ENCODE measurements around the gene AHSP.
"Not testable (repeated sequence)": the region's sequence is repeated elsewhere in the genome, so short reads cannot be mapped to it uniquely, and the experiment has no call there.

The AHSP gene, protein sequence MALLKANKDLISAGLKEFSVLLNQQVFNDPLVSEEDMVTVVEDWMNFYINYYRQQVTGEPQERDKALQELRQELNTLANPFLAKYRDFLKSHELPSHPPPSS

DNA sequence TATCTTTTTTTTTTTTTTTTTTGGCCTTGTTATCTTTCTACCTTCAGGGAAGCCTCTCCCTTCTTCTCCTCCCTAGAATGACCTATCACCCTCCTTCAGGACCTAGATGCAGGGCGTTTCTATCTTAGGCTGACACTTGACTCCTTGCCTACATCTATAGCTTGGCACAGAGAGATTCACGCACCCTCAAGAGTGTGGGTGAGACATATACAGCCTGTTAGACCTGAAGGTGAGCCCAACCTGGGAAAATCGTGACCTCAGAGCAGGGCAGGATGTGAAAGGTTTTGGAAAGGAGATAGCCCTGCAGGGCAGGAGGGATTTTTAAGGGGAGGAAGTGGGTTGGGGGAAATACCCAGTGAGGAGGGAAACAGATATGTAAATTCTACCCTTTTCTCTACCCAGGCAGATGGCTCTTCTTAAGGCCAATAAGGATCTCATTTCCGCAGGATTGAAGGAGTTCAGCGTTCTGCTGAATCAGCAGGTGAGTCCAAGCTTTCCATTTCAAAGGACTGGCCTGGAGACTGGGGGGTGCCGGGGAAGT lies at the start of gene AHSP:
Gene AHSP (plus strand): TSS at position 167 of the 541 bp plus-strand sequence. CDS start 240 bp downstream, at position 407.
- in situ Hi-C loops (cut with HindIII; ENCODE audit: low sequenced_read_pairs) = no loop called here

DNA sequence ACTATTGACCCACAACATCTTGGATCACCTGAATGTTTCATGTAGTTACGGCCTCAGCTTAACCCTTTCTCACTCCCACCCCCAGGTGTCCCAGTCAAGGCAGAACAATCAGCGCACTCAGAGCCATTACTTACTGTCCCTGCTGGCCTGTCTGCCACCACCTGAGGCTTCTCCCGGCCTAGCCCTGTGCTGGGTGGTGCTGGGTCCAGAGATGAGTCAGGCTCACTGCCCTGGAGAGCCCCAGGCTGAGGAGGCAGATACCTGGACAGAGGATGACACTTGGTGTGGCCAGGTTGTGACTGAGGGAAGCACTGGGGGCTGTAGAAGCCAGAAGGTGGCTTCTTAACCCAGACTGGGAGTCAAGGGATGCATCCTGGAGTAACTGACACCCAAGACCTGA lies 48.7 kb upstream of the AHSP start:
- in situ Hi-C loops (cut with HindIII; ENCODE audit: low sequenced_read_pairs) = no loop called here

DNA sequence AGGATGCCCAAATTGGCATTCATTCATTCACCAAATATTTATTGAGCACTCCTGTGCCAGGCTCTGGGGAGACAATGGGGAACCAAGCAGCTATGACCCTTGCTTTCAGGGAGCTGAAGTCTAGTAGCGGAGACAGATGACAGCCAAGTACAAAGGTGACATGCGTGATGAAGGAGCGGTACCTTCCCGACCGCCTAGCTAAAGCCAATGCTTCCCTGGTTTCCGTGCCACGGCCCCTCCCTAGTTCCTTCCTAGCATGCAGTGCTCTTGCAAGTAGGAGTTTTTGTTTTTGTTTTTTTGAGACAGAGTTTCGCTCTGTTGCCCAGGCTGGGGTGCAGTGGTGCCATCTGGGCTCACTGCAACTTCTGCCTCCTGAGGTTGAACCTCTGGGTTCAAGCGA lies 47.9 kb upstream of the AHSP start:
- in situ Hi-C loops (cut with HindIII; ENCODE audit: low sequenced_read_pairs) = no loop called here

DNA sequence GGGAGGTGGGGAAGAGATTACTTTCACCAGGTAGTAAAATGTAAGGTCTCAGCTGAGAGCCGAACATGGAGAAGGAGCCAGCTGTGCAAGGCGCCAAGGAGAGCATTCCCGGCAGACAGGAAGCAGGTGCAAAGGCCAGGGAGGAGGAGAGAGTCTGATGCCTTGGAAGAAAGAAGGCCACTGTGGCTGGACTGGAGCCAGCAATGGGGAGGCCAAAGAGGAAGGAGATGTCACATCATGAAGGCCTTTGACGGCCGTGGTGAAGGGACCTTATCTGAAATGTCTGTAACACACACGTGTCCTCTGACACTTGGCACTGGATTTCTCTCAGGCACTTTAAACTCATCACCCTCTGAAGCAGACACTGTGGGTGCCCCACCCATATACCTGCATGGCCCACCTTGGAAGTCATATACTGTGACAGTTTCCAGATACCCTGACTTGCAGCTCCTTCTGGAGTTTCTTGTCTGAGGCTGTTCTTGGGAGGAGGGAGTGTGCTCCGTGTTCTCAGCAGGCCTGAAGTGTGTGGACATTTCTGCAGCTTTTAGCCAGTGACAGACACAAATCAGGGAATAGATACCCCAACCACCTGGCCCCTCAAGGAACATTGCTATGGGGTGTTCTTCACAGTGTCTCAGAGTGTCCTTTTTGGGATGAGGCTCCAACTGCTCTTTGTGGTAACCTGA lies 46.7 kb upstream of the AHSP start:
- in situ Hi-C loops (cut with HindIII; ENCODE audit: low sequenced_read_pairs) = no loop called here

DNA sequence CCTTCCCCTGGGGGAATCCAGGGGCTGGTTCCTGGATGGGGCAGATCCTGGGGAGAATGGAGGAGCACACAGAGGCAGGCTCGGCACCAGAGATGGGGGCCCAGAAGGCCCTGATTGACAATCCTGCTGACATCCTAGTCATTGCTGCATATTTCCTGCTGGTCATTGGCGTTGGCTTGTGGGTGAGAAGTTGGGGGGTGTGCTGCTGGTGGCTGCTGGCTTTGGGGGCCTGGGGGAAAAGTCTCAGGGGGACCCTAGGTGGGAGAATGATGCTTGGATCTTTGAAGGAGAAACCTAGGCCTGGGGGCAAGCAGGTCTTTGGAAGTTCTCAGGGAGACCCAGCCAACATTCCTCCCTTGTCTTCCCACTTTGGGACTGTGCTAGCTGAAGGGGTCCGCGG lies 44.6 kb upstream of the AHSP start, which contains the start of gene SLC5A2:
Gene SLC5A2 (plus strand): TSS at position 43 of the 400 bp plus-strand sequence. CDS start 14 bp downstream, at position 57.
- in situ Hi-C loops (cut with HindIII; ENCODE audit: low sequenced_read_pairs) = no loop called here

DNA sequence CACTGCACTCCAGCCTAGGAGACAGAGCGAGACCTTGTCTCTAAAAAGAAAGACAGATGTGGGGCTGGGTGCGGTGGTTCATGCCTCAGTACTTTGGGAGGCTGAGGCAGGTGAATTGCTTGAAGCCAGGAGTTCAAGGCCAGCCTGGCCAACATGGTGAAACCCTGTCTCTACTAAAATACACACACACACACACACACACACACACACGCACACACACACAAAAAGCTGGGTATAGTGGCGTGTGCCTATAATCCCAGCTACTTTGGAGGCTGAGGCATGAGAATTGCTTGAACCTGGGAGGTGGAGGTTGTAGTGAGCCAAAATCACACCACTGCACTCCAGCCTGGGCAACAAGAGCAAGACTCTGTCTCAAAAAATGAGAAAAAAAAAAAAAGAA lies 43.7 kb upstream of the AHSP start:
- in situ Hi-C loops (cut with HindIII; ENCODE audit: low sequenced_read_pairs) = not testable (repeated sequence)

DNA sequence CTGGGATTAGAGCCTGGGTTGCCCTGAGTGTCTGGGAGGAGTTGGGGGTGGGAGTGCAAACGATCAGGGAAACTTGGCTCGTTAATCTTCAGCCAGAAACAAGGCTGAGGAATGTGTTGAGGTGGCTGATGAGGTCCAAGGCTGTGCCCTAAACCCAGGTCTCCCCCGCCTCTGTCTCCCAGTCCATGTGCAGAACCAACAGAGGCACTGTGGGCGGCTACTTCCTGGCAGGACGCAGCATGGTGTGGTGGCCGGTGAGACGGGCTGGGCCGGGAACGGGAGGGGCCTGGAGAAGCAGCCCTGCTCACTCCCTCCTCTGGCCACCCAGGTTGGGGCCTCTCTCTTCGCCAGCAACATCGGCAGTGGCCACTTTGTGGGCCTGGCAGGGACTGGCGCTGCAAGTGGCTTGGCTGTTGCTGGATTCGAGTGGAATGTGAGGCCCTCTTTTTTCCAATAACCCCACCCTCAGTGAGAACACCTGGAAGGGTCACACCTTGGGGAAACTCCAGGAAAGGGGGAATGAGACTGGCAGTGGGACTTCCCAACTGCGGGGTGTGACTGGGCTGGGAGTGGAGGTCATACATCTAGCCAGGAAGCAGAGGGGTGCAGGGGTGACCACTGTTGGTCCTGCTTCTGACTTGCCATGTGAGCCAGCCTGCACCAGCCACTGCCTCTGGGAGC lies 43.1 kb upstream of the AHSP start:
- in situ Hi-C loops (cut with HindIII; ENCODE audit: low sequenced_read_pairs) = no loop called here

DNA sequence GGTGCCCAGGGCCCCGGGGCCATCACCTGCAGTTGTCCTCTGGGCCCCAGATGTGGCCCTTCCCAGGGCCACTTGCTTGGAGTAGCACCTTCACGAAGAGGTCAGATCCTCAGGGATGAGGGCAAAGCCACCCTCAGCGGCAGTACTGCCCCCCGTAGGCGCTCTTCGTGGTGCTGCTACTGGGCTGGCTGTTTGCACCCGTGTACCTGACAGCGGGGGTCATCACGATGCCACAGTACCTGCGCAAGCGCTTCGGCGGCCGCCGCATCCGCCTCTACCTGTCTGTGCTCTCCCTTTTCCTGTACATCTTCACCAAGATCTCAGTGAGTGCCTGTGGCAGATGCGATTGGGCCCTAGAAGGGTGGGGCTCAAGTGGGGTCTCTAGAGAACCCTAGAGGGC lies 42.1 kb upstream of the AHSP start:
- in situ Hi-C loops (cut with HindIII; ENCODE audit: low sequenced_read_pairs) = no loop called here

DNA sequence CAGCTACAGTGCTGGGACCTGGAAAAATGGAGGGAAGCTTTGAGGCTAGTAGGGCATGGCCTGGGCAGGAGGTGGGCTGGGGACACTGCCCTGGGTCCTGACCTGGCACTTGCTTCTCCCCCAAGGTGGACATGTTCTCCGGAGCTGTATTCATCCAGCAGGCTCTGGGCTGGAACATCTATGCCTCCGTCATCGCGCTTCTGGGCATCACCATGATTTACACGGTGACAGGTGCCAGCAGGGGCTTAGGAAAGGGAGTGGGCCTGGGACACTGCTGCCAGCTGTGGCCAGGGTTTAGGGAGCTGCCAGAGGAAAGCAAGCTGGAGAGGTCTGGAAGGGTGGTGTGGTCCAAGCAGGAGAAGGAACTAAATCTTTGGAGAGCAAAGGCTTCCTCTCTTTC lies 41.7 kb upstream of the AHSP start:
- in situ Hi-C loops (cut with HindIII; ENCODE audit: low sequenced_read_pairs) = no loop called here

DNA sequence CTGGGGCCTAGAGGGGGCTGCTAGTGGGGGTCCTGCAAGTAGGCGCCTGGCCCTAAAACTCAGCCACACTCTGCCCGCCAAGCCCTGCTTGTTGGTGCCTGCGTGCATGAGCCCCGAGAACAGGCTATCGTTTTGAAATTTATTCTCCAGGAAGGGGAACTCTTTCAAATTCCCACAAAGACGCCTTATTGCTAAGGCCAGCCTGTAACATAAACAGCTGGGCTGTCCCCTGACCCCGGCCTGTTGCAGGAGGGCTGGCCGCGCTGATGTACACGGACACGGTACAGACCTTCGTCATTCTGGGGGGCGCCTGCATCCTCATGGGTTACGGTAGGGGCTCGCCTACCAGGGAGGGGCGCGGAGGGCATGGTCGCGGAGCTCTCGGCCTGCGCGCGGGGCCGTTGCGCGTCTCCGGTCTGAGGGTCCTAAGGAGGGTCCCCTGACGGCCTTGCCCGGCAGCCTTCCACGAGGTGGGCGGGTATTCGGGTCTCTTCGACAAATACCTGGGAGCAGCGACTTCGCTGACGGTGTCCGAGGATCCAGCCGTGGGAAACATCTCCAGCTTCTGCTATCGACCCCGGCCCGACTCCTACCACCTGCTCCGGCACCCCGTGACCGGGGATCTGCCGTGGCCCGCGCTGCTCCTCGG lies 40.5 kb upstream of the AHSP start:
- in situ Hi-C loops (cut with HindIII; ENCODE audit: low sequenced_read_pairs) = no loop called here

DNA sequence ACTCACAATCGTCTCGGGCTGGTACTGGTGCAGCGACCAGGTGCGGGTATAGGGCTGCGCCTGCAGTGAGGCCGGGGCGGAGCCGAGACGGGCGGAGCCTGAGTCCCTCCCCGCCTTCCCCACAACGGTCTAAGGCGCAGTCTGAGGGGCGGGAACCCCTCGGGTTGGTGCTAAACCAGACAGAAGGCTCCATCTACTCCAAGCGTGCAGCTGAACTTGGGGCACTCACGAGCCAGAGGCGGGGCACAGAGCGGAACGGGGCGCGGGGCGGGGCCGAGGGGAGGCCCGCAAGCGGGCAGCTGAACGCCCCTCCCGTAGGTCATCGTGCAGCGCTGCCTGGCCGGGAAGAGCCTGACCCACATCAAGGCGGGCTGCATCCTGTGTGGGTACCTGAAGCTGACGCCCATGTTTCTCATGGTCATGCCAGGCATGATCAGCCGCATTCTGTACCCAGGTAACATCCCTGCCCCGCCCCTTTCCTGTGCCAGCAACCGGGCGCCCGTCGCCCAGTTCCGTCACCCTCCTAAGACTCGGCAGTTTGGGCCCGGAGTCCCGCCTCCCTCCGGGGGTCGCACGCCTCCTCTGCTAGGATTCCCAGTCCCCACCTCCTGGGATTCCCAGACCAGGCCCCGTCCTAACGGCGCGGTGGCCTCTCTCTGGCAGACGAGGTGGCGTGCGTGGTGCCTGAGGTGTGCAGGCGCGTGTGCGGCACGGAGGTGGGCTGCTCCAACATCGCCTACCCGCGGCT lies 39.8 kb upstream of the AHSP start:
- in situ Hi-C loops (cut with HindIII; ENCODE audit: low sequenced_read_pairs) = no loop called here

DNA sequence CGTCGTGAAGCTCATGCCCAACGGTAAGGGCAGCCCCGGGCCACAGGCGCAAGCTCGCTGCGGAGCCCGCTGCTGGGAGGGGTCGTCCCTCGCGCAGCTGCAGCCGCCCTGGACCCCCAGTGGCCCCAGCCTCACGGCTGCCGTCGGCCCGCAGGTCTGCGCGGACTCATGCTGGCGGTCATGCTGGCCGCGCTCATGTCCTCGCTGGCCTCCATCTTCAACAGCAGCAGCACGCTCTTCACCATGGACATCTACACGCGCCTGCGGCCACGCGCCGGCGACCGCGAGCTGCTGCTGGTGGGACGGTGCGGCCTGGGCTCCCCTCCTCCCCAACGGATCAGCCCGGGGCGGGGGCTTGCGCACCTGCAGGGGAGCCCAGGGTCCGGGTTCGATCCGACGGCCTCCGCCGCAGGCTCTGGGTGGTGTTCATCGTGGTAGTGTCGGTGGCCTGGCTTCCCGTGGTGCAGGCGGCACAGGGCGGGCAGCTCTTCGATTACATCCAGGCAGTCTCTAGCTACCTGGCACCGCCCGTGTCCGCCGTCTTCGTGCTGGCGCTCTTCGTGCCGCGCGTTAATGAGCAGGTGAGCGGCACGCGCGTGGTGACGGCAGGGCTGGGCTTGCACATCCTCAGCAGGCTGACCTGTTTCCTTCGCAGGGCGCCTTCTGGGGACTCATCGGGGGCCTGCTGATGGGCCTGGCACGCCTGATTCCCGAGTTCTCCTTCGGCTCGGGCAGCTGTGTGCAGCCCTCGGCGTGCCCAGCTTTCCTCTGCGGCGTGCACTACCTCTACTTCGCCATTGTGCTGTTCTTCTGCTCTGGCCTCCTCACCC lies 39.0 kb upstream of the AHSP start:
- in situ Hi-C loops (cut with HindIII; ENCODE audit: low sequenced_read_pairs) = no loop called here

DNA sequence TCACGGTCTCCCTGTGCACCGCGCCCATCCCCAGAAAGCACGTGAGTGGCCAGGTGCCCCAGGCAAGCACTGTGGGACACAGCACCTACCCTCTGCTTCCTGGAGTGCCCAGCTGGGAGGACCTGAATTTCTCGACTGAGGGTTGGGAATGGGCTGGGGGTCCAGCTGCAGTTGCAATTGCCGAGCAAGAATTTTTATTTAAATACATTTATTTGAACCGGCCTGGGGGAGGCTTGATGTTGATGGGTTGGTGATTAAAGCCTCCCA lies 38.5 kb upstream of the AHSP start:
- in situ Hi-C loops (cut with HindIII; ENCODE audit: low sequenced_read_pairs) = no loop called here

DNA sequence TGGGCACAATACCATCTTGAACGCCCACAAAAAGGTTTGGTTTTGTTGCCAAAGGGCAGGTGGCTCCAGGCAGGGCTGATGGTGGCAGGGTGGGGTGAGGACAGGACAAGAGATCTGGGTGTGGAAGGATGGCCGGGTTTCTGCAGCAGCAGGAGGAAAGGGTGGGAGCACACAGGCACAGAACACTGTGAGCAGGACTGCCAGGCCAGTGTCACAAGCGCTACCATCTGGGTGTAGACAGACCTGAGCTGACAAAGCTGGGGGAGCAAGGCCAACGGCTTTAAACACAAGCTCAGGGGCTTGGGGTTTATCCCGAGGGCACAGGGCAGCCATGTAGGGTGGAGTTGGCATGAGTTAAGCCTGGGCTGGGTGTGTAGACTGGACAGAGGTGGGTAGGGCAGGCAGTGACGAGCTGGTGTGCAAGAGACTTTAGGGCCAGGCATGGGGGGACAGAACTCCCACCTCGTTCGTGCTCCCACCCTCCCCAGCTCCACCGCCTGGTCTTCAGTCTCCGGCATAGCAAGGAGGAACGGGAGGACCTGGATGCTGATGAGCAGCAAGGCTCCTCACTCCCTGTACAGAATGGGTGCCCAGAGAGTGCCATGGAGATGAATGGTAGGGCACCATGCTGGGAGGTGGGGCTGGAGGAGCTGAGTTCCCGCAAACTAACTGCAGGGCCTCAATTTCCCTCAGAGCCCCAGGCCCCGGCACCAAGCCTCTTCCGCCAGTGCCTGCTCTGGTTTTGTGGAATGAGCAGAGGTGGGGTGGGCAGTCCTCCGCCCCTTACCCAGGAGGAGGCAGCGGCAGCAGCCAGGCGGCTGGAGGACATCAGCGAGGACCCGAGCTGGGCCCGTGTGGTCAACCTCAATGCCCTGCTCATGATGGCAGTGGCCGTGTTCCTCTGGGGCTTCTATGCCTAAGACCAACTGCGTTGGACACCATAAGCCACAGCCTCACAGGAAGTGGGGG lies 37.8 kb upstream of the AHSP start:
- in situ Hi-C loops (cut with HindIII; ENCODE audit: low sequenced_read_pairs) = no loop called here

DNA sequence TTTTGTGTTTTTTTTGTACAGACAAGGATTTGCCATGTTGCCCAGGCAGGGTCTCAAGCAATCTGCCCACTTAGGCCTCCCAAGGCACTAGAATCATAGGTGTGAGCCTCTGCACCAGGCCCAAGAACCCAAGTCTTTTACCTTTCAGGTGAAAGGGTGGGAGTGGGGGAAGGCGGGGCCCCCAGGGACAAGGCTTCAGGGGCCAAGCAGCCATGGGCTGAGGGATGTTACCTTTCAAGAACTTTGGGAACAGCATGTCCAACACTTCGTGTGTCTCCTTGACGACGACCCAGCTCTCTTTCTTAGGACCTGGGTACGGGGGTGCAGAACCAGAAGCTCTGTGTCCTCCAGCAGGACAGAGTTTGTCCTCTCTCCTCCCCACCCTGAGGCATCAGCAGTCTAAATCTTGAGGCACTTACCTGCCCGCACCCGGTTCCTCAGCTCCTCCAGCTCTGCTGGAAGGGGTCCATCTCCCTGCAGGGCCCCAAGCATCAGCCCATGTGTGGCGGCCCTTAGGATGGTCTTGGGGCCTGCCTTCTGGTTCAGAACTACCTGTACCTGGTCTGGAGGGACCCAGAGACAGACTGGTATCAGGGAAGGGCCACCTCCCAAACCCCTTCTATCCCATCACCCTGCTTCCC lies 35.8 kb upstream of the AHSP start:
- in situ Hi-C loops (cut with HindIII; ENCODE audit: low sequenced_read_pairs) = no loop called here

DNA sequence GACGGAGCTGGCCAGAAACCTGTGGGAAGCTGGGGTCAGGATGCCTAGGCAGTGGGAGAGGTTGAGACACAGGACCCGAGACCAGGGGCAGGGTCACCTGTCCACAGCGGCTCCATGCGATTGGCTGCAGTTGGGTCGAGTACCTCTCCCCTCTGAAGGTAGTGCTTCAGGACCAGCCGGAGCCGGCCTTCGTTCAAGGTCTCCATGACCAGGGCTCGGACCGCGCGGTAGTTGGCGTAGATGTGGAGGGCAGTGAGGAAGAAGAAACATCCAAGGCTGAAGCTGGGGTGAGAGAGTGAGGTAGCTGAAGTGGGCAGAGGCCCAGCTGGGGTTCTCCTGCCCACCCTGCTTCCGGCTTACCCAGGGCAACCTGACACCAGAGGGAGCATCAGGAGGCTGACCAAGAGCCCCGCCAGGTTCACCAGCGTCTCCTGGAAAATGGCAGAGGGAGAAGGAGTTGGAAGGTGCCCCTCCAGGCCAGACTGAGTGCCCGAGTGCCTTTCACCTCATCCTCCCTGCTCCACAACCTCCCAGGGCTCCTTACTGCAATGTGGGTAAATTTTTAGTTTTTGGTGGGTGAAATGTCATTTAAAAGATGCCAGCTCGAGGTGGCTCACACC lies 34.1 kb upstream of the AHSP start:
- in situ Hi-C loops (cut with HindIII; ENCODE audit: low sequenced_read_pairs) = no loop called here

DNA sequence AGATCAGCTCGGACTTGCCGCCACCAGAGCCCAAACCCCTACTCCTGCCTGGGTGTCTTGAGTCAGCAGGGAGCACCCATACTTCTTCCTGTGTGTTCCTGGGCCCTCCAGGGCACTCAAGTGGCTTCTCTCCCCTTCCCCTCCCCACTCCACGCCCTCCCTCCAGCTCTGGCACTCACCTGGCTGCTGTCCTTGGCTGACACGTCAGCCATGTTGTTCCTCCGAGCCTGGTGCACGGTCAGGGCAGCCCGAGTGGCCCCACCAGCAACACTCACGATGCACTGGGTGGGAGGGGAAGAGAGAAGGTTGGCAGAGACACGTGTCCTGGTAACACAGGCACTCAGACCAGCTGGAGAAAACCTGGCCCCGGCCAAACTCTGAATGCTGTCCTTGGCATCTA lies 31.0 kb upstream of the AHSP start:
- in situ Hi-C loops (cut with HindIII; ENCODE audit: low sequenced_read_pairs) = no loop called here

DNA sequence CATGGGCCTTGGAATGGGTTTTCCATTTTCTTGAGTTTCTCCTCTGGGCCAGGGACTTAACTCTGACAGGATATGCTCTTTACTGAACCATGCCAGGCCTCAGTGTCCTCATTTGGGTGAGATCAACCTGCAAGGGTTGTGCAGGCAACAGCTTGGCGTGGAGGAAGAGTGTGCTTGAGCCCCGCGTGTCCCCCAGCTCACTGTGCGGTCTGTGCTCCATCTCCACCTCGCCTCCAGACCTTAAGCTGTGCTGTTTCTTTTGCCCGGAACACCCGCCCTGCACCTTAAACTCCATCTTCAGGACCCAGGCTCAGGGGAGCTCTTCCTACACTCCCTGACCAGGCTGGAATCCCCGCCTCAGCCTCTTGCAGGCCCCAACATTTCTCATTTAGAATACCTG lies 29.2 kb upstream of the AHSP start:
- in situ Hi-C loops (cut with HindIII; ENCODE audit: low sequenced_read_pairs) = no loop called here
